Ovary (tissue), 9 donors: ENCODE results near the gene ARL13A. TPM values are rescaled to one million over a fixed set of nuclear protein-coding genes. Genes with fewer than 3 reads are reported as not detected.
"Not testable (repeated sequence)": the region's sequence is repeated elsewhere in the genome, so short reads cannot be mapped to it uniquely, and the experiment has no call there.

Experiments
- DNase-seq, 5 donors: peaks; one replicate each; pipeline ENCODE4 v3.0.0-alpha.2; 2019 to 2020
- H3K27ac ChIP-seq, 2 donors: fragments of 200-600 bp; one replicate each; pipeline versions ENCODE4 v1.5.1 to v1.8.0; 2019 to 2022
- H3K27me3 ChIP-seq: fragments of 200-600 bp; one replicate; pipeline ENCODE4 v1.8.0; 2022
- H3K36me3 ChIP-seq: fragments of 200-600 bp; sonication (generic); one replicate; pipeline ENCODE4 v1.5.1; 2019
- H3K4me1 ChIP-seq: one replicate; pipeline ENCODE4 v1.8.1; 2013; ENCODE audit warnings: mild to moderate bottlenecking, moderate library complexity; ENCODE audit not compliant: insufficient read depth
- H3K4me3 ChIP-seq: fragments of 200-600 bp; sonication (generic); one replicate; pipeline ENCODE4 v1.5.1; 2017
- H3K9me3 ChIP-seq, 2 donors: fragments of 200-600 bp in 1 of 2; sonication (generic) in 1 of 2; one replicate each; pipeline versions ENCODE4 v1.5.1 to v1.8.1; 2013 to 2019; ENCODE audit warnings: mild to moderate bottlenecking in 1 of 2, moderate library complexity in 1 of 2
- EP300 ChIP-seq: sonication (generic); formaldehyde crosslinking; IDR thresholded peaks from one replicate; pipeline ENCODE4 v1.6.1; 2017; ENCODE audit warnings: antibody characterized with exemption
- POLR2A ChIP-seq: fragments of 450-650 bp; IDR thresholded peaks from one replicate; pipeline ENCODE4 v1.6.1; 2017; ENCODE audit warnings: antibody characterized with exemption, mild to moderate bottlenecking, moderate library complexity
- WGBS, 3 donors: extraction: QIAGEN DNeasy Blood & Tissue Kit in 1 of 3; methylation state at CpG; one replicate each; pipeline versions ENCODE4 v1.1.5 to v1.1.7; 2013 to 2017; 5-methylcytosine and 5-hydroxymethylcytosine counted together
- intact Hi-C, 4 donors: fragments of 100-400 bp; cut with DNase I; formaldehyde crosslinking; loops; one replicate each; pipeline versions ENCODE4 v1.11.0 to v1.15.1; 2022 to 2023
- polyA plus RNA-seq, 2 donors: library from polyadenylated mRNA; stranded (reverse); fragments of 200-250 nt in 1 of 2; fragments of 350-450 nt in 1 of 2; fragmentation: Illumina TruSeq in 1 of 2; extraction: RNeasy Lipid Tissue Mini Kit (QIAGEN cat#74804) in 1 of 2; gene quantifications; one replicate each; pipeline ENCODE4 v1.2.3, GENCODE V29; 2013 to 2014
- total RNA-seq, 7 donors: library from RNA; depleted of rRNA in 2 of 7; stranded (reverse); fragments of >200 nt in 2 of 7; fragmentation: NEBNext Ultra II Directional in 3 of 7; extraction: Animal tissue kit (Norgen Biotek cat#: 25700) in 3 of 7; gene quantifications; one replicate each; pipeline versions ENCODE4 v1.1.0 to v1.2.4, GENCODE V29; 2016 to 2023
- TF ChIP-seq, protein P1 (sequence below), 3 donors: fragments of 450-650 bp in 2 of 3; fragments of 200-600 bp in 1 of 3; IDR thresholded peaks; one replicate each; pipeline versions ENCODE4 v1.5.1 to v1.8.0; 2016 to 2022; ENCODE audit warnings: antibody characterized with exemption in 3 of 3, mild to moderate bottlenecking in 1 of 3
- donor health status: DM: no; HTN: no; CAD: no; lungs with moderate emphysema.
- donor health status: DM: no; HTN: no; CAD: no.
- donor health status: Bipolar disorder and iron deficiency.
- donor health status: DM: yes; HTN: yes; CAD: no.
- donor health status: DM: no; HTN: no; CAD: no.
- donor health status: DM: yes; HTN: yes; CAD: no.

The ARL13A gene
- total and polyA plus RNA-seq, 9 donors = not detected

DNA sequence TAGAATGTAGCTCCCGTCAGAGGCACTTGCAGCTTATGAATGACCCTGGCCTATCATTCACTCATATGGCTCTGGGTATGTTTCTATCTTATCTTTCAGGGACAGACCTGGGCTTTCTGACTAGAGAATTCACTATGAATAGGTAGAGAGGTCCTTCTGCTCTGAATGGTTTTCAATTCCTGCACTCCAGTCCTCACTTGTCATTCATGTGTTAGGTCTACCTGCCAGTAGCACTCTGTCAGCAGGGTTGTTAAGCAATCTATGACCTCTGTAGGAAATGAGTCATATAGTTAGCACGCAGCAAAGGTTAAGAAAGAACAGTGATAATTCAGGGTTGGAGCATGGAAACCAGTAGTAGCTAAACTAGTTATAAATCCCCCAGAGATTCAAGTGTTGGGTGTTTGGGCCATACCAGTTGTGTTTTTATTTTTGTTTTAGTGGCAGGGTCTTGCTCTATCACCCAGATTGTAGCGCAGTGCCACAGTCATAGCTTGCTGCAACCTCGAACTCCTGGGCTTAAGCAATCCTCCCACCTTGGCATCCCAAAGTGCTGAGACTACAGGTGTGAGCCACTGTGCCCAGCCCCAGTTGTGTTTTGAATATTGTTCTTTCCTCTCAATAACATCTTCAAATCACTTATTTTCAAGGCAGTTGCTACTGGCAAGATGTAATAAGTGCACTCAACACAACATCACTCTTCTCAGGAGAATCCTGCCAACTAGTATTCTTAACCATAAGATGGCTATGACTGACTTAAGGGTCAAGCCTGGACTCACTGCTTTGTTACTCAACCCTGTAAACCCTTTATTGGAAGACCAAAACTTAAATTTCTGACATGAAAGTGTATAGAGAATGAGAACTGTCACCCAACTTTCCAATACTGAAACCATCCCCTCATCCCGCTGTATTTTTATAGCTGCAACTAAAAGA is 25.1 kb downstream of the ARL13A start:
- no peak for DNase-seq
- no peaks in the 10 kb centered on the region for H3K4me1 ChIP-seq
- no peaks in the 10 kb centered on the region for H3K36me3 ChIP-seq
- no peaks in the 10 kb centered on the region for H3K9me3 ChIP-seq
- H3K27ac ChIP-seq = no peak overlapping the region
- TF ChIP-seq, protein P1, sequence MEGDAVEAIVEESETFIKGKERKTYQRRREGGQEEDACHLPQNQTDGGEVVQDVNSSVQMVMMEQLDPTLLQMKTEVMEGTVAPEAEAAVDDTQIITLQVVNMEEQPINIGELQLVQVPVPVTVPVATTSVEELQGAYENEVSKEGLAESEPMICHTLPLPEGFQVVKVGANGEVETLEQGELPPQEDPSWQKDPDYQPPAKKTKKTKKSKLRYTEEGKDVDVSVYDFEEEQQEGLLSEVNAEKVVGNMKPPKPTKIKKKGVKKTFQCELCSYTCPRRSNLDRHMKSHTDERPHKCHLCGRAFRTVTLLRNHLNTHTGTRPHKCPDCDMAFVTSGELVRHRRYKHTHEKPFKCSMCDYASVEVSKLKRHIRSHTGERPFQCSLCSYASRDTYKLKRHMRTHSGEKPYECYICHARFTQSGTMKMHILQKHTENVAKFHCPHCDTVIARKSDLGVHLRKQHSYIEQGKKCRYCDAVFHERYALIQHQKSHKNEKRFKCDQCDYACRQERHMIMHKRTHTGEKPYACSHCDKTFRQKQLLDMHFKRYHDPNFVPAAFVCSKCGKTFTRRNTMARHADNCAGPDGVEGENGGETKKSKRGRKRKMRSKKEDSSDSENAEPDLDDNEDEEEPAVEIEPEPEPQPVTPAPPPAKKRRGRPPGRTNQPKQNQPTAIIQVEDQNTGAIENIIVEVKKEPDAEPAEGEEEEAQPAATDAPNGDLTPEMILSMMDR (IDR thresholded peaks at IDR 0.05) = no peak
- TF ChIP-seq POLR2A (no peak), EP300 (no peak)
- no peaks in the 10 kb centered on the region for H3K27me3 ChIP-seq
- intact Hi-C loops = no loop called here
- no peak overlapping the region for H3K4me3 ChIP-seq
- 73 to 77% (median 75%) methylated on average over 5 of the region's 5 CpGs for WGBS, 3 donors

DNA sequence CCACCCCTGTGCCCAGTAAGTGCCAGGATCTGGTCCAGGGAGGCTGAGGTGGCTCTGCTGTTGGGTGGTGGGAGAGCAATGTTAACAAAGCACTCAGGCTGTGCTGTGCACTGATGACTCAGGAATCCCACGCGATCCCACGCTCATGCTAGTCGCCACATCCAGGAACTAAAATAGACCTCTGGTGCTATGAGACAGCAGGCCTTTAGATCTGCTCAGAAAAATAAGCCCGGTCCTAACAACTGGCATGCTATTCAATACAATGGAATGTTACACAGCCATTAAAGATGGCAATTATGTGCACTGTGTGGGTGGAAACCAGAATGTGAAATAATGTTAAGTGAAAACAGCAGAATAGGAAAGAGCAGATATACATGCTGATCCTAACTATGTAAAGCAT is 26.0 kb downstream of the ARL13A start:
- no peak overlapping the region for H3K27ac ChIP-seq
- DNase-seq = no peak
- 75 to 78% (median 76%) methylated on average over 5 of the region's 5 CpGs for WGBS, 3 donors
- H3K27me3 ChIP-seq = no peaks in the 10 kb centered on the region
- no peaks in the 10 kb centered on the region for H3K36me3 ChIP-seq
- no peaks in the 10 kb centered on the region for H3K9me3 ChIP-seq
- intact Hi-C loops = no loop called here
- H3K4me3 ChIP-seq = no peak overlapping the region
- H3K4me1 ChIP-seq = no peaks in the 10 kb centered on the region
- TF ChIP-seq EP300 (no peak), POLR2A (no peak)
- TF ChIP-seq, protein P1 (IDR thresholded peaks at IDR 0.05) = no peak

DNA sequence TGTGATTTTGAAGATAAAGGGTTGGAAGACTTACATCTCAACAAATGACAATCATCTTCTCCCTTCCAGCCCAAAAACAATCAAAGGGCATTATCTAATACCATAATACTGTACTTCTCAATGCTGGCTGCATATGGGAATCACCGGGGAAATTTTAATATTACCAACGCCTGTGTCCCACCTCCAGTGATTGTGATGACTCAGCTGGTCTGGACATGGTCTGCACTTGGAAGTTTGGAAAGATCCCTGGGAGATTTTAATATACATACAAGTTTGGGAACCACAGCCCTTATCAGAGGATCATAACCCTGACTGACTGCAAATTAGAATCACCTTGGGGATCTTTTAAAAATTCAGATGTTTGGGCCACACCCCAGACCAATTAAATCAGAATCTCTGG is 29.9 kb downstream of the ARL13A start:
- no peaks in the 10 kb centered on the region for H3K36me3 ChIP-seq
- no peaks in the 10 kb centered on the region for H3K27me3 ChIP-seq
- no peak overlapping the region for H3K27ac ChIP-seq
- H3K4me1 ChIP-seq = no peaks in the 10 kb centered on the region
- TF ChIP-seq POLR2A (no peak), EP300 (no peak)
- no peak overlapping the region for H3K4me3 ChIP-seq
- DNase-seq = no peak
- intact Hi-C loops = no loop called here
- WGBS, 3 donors = 81 to 90% (median 82%) methylated on average over 2 of the region's 2 CpGs
- H3K9me3 ChIP-seq = no peaks in the 10 kb centered on the region

DNA sequence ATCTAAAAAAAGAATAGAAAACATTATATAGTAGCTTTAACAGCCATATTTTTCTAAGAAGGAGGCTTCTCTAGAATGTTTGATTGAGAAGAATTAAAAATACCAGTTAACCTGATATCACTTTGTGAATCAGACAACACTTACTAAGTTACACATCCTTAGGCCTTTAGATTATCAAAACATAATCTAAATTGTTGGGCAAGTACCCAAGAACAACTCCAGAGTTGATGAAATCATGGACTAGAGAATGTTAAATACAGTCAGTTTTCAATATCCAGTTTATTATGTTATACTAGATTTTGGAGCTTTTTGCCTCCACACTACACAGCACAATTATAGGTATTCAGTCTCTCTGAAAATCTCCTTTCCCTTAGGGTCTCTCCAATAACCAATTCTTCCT is 39.6 kb downstream of the ARL13A start:
- H3K4me1 ChIP-seq = no peaks in the 10 kb centered on the region

DNA sequence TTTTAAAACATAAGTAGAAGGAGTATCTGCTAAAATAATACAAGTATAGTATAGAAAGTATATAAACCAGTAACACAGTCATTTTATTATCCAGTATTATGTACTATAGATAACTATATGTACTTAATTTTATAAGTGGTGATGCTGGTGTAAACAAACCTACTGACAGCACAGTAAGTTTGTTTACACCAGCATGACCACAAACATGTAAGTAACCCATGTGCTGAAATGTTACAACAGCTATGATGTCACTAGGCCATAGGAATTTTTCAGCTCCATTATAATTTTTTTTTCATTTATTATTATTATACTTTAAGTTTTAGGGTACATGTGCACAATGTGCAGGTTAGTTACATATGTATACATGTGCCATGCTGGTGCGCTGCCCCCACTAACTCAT is 42.5 kb downstream of the ARL13A start:
- intact Hi-C loops, H3K36me3 ChIP-seq: not testable (repeated sequence)

More for the DNA sequence above, 39.6 kb downstream of the ARL13A start:
- Histone ChIP-seq H3K36me3 (no peaks in the 10 kb centered on the region), H3K4me3 (no peak overlapping the region), H3K9me3 (no peaks in the 10 kb centered on the region), H3K27ac (no peak overlapping the region), H3K27me3 (no peaks in the 10 kb centered on the region)
- DNase-seq = no peak
- TF ChIP-seq, protein P1 (IDR thresholded peaks at IDR 0.05) = no peak
- TF ChIP-seq EP300 = no peak
- no peak for TF ChIP-seq POLR2A
- intact Hi-C loops = no loop called here

More for the DNA sequence above, 42.5 kb downstream of the ARL13A start:
- H3K27ac ChIP-seq, H3K27me3 ChIP-seq, DNase-seq, H3K4me1 ChIP-seq, H3K4me3 ChIP-seq, H3K9me3 ChIP-seq: not testable (repeated sequence)
- 86 to 100% (median 100%) methylated on average over 1 of the region's 1 CpG for WGBS, 3 donors
